K562 (cell line): Measurements from ENCODE around the gene DCPS. TPM values are rescaled to one million over a fixed set of nuclear protein-coding genes. Genes with fewer than 3 reads are reported as not detected.

ENCODE experiments used
- CREM ChIP-seq: IDR thresholded peaks from 2 replicates; pipeline ENCODE4 v1.6.1; 2014; ENCODE audit warnings: antibody characterized with exemption, low read depth
- MECOM ChIP-seq: fragments of 250-450 bp; sonication (Bioruptor Pico); IDR thresholded peaks from 2 replicates; pipeline ENCODE4 v1.8.0; 2022; ENCODE audit warnings: inconsistent platforms
- PCBP2 ChIP-seq: fragments of 200-400 bp; formaldehyde crosslinking; IDR thresholded peaks from 2 replicates; pipeline ENCODE4 v1.6.1; 2018; ENCODE audit warnings: low read length, low read depth, mild to moderate bottlenecking, moderate library complexity; ENCODE audit not compliant: poor library complexity, severe bottlenecking
- PML ChIP-seq: IDR thresholded peaks from 2 replicates; pipeline ENCODE4 v1.6.1; 2012; ENCODE audit warnings: low read length, inconsistent platforms
- SRSF1 ChIP-seq: fragments of 200-400 bp; formaldehyde crosslinking; IDR thresholded peaks from 2 replicates; pipeline ENCODE4 v1.6.1; 2017; ENCODE audit warnings: mild to moderate bottlenecking, low read depth, low read length, moderate library complexity
- polyA plus RNA-seq, 8 experiments: library from polyadenylated mRNA; depleted of rRNA in 4 of 8; stranded (reverse) in 5 of 8; unstranded in 3 of 8; fragments of >200 nt; fragmentation: Nextera tagmentation in 2 of 8; fragmentation: Illumina TruSeq in 1 of 8; extraction: Ambion mirVana in 2 of 8; extraction: Trizol in 1 of 8; gene quantifications; 2 replicates each; pipeline versions ENCODE4 v1.2.1 to v1.2.3, GENCODE V29; 2011 to 2014; ENCODE audit warnings: inconsistent platforms in 1 of 8, missing spikeins in 1 of 8
- total RNA-seq, 7 experiments: library from RNA; depleted of rRNA in 6 of 7; stranded (reverse); fragments of >200 nt in 6 of 7; fragmentation: Illumina TruSeq in 2 of 7; extraction: Trizol in 2 of 7; gene quantifications; 2 replicates each; pipeline versions ENCODE4 v1.2.1 to v1.2.3, GENCODE V29; 2011 to 2021; ENCODE audit warnings: low replicate concordance in 1 of 7
- TF ChIP-seq, protein P1 (sequence below), 2 experiments: fragments of 450-650 bp; formaldehyde crosslinking in 1 of 2; IDR thresholded peaks; 2 replicates each; pipeline versions ENCODE4 v1.4.0 to v1.6.1; 2014 to 2020; ENCODE audit warnings: mild to moderate bottlenecking in 2 of 2, borderline replicate concordance in 1 of 2, low read depth in 1 of 2
- TF ChIP-seq, protein P2 (sequence below), 2 experiments: fragments of 450-650 bp in 1 of 2; sonication (generic) in 1 of 2; formaldehyde crosslinking in 1 of 2; IDR thresholded peaks; 2 replicates each; pipeline versions ENCODE4 v1.7.1 to v1.9.0; 2016 to 2022; ENCODE audit warnings: inconsistent platforms in 1 of 2, mild to moderate bottlenecking in 1 of 2, missing genetic modification reagents in 1 of 2

DCPS gene
- total and polyA plus RNA-seq, 9 of the 15 experiments (the other 6 are each of a cell fraction or from before 2014, with no cell fraction given), result 8.7 to 38.1 (median 17.9) TPM

DNA sequence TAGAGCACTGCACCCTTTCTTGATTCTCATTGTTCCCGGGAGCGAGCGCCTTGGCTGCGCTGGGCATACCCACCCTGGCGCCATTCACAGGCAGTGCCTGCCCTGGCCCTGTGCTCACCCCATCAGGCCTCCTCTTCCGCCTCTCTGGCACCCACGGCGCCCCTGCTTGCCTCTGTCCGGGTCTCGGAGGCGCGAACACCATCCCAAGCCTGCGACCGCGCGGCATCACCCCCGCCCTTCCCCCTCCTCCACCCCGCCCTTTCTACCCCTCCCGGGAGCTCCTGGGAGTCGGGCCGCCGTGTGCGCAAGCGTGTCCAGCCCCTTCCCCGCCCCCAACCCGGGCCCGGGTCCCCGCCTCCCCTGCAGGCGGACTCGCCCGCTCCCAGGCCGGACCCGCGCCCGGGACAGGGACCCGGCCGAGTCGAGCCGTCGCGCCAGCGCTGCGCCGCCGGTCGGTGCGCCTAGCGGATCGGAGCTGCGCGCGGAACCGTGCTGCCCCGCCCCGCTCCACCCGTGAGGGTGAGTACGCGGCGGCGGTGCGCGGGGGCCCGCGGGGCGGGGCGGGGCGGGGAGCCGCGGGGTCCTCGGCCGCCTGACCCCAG is 51.6 kb downstream of the DCPS start, which contains the start of gene ST3GAL4 (continued):
- TF ChIP-seq, protein P1, sequence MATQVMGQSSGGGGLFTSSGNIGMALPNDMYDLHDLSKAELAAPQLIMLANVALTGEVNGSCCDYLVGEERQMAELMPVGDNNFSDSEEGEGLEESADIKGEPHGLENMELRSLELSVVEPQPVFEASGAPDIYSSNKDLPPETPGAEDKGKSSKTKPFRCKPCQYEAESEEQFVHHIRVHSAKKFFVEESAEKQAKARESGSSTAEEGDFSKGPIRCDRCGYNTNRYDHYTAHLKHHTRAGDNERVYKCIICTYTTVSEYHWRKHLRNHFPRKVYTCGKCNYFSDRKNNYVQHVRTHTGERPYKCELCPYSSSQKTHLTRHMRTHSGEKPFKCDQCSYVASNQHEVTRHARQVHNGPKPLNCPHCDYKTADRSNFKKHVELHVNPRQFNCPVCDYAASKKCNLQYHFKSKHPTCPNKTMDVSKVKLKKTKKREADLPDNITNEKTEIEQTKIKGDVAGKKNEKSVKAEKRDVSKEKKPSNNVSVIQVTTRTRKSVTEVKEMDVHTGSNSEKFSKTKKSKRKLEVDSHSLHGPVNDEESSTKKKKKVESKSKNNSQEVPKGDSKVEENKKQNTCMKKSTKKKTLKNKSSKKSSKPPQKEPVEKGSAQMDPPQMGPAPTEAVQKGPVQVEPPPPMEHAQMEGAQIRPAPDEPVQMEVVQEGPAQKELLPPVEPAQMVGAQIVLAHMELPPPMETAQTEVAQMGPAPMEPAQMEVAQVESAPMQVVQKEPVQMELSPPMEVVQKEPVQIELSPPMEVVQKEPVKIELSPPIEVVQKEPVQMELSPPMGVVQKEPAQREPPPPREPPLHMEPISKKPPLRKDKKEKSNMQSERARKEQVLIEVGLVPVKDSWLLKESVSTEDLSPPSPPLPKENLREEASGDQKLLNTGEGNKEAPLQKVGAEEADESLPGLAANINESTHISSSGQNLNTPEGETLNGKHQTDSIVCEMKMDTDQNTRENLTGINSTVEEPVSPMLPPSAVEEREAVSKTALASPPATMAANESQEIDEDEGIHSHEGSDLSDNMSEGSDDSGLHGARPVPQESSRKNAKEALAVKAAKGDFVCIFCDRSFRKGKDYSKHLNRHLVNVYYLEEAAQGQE (IDR thresholded peaks at IDR 0.05; ENCODE audit: borderline replicate concordance), result no peak
- TF ChIP-seq, protein P1 (CRISPR knock-in tag; IDR thresholded peaks at IDR 0.05; ENCODE audit: low read depth), result no peak
- TF ChIP-seq MECOM (CRISPR knock-in tag) (no peak), PCBP2 (no peak), PML (peak; percentile 36; the same call in 1 of the 2 replicates), SRSF1 (no peak), CREM (no peak; the same call in 1 of the 2 replicates)
- TF ChIP-seq, protein P2, sequence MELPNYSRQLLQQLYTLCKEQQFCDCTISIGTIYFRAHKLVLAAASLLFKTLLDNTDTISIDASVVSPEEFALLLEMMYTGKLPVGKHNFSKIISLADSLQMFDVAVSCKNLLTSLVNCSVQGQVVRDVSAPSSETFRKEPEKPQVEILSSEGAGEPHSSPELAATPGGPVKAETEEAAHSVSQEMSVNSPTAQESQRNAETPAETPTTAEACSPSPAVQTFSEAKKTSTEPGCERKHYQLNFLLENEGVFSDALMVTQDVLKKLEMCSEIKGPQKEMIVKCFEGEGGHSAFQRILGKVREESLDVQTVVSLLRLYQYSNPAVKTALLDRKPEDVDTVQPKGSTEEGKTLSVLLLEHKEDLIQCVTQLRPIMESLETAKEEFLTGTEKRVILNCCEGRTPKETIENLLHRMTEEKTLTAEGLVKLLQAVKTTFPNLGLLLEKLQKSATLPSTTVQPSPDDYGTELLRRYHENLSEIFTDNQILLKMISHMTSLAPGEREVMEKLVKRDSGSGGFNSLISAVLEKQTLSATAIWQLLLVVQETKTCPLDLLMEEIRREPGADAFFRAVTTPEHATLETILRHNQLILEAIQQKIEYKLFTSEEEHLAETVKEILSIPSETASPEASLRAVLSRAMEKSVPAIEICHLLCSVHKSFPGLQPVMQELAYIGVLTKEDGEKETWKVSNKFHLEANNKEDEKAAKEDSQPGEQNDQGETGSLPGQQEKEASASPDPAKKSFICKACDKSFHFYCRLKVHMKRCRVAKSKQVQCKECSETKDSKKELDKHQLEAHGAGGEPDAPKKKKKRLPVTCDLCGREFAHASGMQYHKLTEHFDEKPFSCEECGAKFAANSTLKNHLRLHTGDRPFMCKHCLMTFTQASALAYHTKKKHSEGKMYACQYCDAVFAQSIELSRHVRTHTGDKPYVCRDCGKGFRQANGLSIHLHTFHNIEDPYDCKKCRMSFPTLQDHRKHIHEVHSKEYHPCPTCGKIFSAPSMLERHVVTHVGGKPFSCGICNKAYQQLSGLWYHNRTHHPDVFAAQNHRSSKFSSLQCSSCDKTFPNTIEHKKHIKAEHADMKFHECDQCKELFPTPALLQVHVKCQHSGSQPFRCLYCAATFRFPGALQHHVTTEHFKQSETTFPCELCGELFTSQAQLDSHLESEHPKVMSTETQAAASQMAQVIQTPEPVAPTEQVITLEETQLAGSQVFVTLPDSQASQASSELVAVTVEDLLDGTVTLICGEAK (IDR thresholded peaks at IDR 0.05), result peak; percentile 19; the same call in 1 of the 2 replicates
- TF ChIP-seq, protein P2 (CRISPR knock-in tag; IDR thresholded peaks at IDR 0.05), result no peak
